ENCODE results near the gene RAB43.

RAB43 gene

GRCh38 chr3:129059311-129059958 is 62.2 kb downstream of the RAB43 start:
- no peak for DNase-seq

DNA sequence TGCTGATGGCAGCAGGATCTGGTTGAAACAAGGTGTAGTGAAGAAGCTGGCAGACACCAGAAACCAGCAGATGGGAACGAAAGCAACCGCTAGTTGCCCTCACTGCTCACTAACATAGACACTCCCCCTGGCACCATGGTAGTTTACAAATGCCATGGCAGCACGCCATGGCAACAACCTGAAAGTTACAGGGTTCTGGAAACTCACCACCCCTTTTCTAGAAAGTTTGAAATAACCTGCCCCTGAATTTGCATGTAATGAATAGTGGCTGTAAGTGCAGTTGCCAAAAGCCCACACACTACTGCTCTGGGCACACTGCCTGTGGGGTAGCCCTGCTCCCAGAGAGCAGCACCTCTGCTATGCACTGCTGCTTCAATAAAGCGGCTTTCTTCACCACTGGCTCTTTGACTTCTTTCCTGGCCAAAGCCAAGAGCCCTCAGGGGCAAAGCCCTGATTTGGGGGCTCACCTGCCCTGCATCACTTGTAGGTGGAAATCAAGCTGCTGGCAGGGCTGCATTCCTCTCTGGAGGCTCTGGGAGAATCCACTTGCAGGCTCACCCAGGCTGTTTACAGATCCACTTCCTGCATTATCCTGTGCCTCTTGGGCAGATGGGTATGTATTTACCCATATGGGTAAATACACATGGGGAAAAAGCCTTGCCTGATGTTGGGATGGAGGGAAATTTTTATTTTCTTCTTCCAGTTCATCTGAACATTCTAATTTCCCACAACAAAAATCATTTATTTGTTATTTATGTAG is 63.0 kb downstream of the RAB43 start:
- DNase-seq: peak; percentile 78

GRCh38 chr3:129057249-129057648 is 64.4 kb downstream of the RAB43 start:
- DNase-seq: no peak

DNA sequence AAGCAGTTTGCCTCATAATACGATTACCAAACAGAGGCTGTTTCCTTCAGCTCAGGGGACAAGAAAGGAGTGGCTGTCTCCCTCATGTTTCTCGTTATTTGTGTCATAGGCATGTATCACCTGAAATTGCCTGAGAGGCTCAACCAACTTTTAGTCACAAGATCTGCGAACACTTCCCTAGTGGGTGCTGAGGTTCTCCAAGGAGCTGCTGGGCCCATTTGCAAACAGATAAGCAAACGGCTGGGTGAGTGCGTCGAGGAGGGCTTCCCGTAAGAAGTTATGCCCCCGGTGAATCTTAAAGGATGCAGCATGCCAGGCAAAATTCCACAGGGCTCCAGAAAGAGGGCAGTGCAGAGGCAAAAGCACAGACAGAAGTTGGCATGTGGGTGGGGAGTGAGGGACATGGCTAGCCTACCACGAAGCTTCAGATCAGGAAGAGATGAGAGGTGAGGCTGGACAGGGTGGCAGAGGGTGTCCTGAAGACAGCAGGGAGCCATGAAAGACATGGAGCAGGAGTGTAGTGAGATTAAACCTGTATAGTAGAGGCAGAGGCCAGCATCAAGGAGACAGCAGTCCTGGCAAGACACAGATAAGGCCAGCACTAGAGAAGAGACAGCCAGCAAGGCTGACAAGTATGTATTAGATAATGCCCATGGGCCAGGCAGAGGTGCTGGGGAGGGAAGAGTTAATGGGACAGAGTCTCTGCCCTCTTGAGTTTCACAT is 65.0 kb downstream of the RAB43 start:
- peak; percentile 96 for DNase-seq

DNA sequence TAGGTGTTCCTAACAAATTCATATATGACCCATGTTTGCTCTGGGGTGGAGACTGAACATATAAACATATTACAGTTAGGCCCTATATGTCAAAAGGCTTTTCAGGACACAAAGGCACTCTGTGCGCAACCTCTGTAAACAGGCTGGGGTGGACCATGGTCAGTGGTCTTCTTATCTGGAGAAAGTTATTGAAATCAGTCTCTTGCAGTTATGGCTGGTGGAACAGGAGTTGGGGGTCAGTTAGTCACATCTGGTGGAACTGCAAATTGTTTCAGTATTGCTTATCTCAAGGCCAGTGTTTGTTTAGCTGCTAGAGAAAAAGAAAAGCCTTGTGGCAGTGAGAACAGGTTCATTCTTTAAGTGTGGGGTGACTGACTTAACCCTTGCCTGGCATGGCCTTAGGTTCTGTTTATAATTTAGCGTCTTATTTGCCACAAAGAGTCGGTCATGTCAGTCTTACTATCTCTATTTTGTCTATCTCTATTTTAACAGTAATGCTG is 66.9 kb downstream of the RAB43 start:
- peak; percentile 91 for DNase-seq

- peak; percentile 86 for DNase-seq
Measured at GRCh38 chr3:129052675-129053074, 68.9 kb downstream of the RAB43 start.

- DNase-seq: peak; percentile 62
Measured at GRCh38 chr3:129051871-129052340, 69.7 kb downstream of the RAB43 start.

DNA sequence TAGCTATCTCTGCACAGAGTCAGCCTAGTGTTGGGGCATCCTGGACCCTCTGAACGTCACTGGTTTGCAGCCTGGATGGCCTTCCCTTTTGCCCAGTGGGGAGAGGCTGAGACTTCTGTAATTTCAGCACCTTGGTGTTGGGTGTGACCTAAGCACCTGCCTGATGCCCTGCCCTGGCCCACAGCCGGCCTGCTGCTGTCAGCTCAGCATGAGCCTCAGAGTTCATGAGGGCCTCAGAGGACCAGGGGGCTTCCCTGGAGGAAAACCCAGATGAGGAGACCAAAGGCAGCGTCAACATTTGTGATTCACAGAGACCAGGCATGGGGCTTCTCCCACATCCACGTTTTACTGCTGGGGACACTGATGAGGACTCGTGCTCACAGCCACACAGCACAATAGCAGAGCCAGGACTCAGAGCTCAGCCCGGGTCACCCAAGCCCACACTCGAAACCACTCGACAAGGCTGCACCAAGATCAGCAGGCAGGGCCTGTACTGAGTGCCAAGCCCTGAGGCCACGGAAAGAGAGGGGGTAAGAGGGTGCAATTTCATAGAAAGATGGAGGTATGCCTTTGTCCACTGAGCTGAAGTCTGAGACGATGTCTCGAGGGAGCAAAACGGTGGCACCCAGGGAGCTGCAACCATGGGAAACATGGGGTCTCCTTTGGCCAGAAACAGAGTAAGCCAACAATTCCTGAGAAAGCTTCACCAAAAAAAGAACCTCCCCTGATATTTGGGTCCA is 70.9 kb downstream of the RAB43 start:
- DNase-seq: no peak

GRCh38 chr3:129047553-129047839 is 74.1 kb downstream of the RAB43 start:
- no peak for DNase-seq

GRCh38 chr3:129046732-129047552 is 74.7 kb downstream of the RAB43 start:
- DNase-seq: no peak

DNA sequence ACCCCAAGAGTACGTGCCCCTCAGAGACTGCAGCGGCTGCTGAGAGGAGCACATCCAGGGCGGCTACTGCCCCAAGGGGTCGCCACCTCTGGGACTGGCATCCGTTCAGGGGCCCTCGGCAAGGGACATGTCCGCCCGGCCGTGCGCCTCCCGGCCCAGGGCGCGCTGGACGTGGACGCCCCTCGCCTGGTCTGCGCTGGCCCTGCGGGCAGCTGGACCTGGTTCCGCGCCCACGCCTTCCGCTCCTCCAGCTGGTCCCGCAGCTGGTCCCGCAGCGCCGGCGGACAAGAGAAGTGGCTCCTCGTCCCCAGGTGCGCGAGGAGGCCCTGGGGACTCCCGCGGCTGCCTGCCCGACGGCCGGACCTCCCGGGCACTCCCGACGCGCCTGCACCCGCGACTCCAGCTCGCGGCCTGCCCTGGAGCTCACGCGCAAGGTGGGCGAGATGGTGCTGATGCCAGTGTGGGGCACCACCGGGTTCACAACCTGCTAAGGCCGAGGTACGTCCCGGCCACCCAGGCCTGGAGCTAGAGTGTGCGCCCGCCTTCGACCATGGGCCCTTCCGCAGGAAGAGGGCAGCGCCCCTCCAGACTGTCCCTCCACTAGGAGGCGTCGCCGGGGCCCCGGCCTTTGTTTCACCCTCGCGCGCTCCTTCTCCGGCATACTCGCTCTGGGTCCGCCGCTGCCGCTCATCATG is 75.4 kb downstream of the RAB43 start:
- DNase-seq: no peak

DNA sequence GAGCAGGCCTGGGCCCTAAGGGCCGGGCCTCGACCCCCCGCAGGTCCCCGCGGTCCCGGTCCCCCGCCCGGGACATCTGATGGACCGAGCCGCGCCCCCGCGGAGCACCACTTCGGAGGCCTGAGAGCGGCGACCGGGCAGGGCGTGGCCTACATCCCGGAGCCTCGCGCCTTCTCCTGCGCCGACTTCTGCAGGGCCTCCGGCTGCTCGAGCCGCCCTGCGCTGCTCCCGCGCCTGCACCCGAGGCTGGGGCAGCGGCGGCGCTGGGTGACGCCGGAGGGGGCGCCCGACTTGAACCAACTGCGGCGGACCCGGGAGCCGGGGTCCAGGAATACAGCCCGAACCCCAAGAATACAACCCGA is 75.9 kb downstream of the RAB43 start:
- DNase-seq: peak; percentile 68

DNA sequence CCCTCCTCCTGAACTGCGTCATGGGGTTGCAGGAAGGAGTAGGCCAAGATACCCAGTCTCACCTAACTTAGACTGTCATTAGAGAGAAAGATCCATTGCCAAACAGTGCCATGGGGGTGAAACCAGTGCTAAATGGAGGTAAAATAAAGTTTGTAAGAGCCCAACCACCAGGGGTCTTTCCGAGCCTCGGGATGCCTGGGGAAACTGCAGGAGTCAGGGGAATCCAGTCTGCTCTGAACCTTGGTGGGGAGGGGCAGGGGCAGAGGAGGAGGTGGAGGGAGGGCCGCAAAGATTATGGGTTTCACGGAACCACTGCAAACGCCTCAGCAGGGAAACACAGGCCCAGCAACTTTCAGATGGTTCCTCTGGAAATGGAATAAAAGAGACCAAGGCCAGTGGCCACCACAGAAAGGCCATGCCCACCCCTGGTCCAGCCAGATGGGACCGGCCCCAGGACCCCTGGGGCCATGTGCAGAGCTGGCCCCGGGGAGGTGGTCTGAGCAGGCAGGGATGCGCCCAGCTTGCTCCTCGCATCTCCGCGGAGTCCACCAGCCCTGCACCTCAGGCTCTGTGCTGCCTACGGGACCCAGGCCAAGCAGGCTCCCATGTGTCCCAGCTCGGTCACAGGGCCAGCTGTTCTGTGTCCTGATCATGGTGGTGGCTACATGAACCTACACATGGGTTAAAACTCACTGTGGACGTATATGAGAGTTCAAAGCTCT is 80.9 kb downstream of the RAB43 start:
- DNase-seq: no peak

DNA sequence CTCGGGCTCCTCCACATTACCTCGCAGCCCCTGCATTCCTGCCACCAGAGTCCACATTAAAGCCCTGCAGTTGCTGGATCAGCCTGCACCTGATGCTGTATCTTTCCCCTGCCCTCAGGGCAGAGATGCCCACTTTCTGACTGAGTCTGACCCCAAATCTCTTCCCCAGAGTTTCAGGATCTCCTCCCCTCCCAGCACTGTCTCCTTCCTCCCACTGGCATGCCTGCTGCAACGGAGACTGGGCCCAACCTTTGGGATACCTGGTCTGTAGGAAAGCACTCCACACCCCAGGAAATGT is 81.6 kb downstream of the RAB43 start:
- no peak for DNase-seq

DNA sequence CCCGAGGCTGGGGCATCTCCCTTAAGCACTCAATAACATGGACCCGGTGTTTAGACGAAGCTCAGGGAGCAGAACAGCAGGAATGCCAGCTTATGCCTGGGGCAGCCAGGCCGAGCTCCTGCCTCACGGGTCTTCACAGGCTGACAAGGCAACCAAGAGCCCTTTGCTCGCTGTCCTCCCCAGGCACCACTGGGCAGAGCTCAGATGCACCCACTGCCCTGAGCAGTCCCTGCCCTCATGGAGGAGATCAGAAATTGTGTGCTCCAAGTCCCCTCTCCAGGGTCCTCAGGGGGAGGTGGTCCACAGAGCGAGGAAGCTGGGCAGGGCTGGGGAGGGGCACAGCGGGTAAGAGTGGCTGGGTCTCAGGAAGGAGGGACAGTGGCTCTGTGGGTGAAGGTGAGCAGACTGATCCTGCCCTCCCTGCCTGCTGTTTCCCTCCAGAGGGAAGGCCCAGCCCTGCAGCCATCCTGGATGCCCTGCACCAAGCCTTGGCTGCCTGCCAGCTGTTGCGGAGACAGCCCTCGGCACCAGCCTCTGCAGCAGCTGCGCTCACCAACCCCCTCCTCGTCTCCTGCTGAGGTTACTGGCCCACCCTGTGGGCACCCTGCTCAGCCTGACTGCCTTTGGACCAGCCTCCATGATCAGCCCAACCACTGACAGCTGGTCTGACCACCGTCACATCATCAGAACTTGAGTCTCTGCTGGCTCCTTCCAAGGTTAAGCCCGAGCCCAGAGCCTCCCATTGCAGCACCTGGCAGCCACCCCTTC is 82.1 kb downstream of the RAB43 start:
- DNase-seq: peak; percentile 78

- no peak for DNase-seq
Measured at GRCh38 chr3:129038121-129038855, 83.3 kb downstream of the RAB43 start.

Data from hematopoietic multipotent progenitor cell treated with erythropoietin and hydrocortisone succinate and interleukin-3 and kit ligand, for 6 days (in vitro differentiated cells).